NCI-H526 (cell line): ENCODE results near the gene RIC3.
"Not testable (repeated sequence)": the region's sequence is repeated elsewhere in the genome, so short reads cannot be mapped to it uniquely, and the experiment has no call there.

Source experiments
- DNase-seq, 2 experiments: peaks; one replicate each; lab custom pipeline; 2025; lab: John Stamatoyannopoulos, UW

RIC3 gene

DNA sequence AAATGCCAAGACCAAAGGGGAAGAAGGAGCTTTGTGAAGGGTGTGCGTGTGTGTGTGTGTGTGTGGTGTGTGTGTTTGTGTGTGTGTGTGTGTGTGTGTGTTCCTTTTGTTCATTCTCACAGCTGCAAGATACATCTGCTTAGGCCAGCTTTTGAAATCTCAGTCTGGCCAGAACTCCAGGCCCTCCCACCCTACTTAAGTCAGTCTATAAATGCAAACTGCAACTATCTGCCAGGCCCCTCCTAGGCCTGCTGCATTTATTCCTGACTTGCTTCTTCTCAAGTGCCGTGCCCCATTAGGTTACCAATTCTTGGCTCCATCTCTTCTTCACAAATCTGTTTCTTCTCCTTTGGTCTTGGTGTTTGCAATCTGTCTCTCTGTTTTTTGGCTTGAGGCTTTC, 21.6 kb upstream of the RIC3 start:
- DNase-seq, result no peak

DNA sequence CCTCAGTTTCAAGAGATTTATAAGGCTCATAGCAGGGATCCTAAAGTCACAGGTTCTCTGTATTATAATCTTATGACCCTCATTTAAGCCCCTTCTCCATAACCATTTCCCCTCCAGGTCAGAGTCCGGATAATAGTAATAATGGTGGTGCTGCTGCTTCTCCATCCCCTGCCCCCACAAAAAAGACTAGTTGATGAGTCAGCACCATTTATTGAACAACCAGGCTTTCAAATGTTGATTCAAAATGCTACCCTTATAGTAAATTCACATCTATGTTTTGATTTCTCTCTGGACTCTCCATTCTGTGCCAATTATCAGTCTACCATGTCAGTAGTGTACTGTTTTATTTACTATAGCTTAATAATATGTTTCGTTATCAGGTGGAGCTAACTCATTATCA, 17.6 kb upstream of the RIC3 start:
- no peak for DNase-seq

DNA sequence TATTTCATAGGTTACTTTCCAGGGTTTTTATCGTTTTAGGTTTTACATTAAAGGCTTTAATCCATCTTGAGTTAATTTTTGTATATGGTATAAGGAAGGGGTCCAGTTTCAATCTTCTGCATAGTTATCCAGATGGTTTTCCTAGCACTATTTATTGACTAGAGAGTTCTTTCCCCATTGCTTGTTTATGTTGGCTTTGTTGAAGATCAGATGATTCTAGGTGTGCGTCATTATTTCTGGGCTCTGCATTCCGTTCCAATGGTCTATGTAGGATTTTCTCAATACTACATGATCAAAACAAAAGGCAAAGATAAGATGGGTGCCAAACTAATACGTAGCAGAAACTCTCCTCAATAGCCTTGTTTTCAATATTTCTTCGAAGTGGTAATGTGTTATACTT, 14.3 kb upstream of the RIC3 start:
- DNase-seq, result no peak

DNA sequence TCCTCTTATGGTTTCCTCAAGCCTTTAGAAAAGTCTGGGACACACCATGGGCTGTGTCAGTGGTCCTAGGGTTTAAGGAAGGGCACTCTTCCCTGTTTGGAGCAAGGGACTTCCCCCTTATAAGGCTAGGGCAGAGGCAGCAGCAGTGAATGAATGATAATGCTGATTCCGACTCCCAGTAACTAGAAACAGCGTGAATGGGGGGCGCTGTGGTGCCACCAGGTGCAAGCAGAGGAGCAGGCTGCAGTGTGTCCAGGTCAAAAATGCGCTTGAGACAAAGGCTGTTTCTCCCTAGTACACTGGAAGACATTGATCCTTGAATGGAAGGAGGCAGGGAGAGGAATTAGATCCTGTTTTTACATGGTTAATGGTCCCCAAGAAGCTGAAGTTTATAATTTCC, 11.6 kb upstream of the RIC3 start:
- no peak for DNase-seq

DNA sequence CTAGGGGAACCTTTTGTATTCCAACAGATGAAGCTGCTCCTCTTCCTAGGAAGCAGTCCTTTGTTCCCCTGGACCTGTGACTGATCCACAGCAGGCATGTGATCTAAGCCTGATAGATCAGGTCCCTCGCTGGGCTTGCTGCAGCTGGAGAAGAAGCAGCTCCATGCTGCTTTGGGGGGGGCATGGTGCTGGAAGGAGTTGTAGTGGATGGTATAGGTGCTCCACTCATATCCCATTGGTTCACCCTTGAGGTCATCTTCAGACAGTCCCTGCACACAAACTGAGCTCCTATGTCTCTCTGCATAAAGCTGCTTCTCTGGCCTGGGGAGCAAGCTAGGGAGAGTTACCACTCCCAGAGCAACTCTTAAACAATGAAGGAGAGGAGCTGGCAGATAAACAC, 9.5 kb upstream of the RIC3 start:
- DNase-seq, result no peak

GRCh38 chr11:8177136-8177535, 8.3 kb upstream of the RIC3 start:
- DNase-seq, result no peak

DNA sequence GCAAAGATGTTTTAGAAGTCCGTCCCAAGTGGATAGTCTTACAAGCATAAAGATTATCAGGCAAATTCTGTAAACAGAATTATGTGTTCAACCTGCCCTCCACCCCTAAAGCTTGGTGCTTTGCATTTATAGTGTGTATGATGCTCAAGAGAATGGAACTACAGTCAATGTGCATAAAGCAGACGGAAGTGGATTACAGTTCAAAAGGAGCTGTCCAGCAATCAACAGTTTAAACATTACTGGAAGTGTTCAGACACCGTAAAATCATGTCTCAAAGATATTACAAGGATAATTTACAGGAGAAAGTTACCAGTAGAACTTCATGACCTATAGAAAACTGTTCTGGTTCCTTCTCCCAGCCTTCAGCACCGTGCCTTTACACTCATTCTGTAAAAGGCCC, 1.0 kb downstream of the RIC3 start:
- peak; percentile 62 to 63 for DNase-seq

DNA sequence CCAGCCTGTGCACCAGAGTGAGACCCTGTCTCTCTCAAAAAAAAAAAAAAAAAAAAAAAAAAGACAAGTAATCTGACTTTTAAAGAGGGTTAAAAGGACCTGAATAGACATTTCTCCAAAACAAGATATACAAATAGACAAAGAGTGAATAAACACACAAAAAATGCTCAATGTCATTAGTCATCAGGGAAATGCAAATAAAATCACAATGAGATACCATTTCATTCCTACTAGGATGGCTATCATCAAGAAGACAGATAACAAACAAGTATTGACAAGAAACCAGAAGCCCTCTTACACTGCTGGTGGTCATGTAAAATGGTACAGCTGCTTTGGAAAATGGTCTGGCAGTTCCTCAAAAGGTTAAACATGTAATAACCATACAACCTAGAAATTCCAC, 4.1 kb downstream of the RIC3 start:
- DNase-seq, result no peak

GRCh38 chr11:8161627-8162304, 7.1 kb downstream of the RIC3 start:
- DNase-seq, result not testable (repeated sequence)

DNA sequence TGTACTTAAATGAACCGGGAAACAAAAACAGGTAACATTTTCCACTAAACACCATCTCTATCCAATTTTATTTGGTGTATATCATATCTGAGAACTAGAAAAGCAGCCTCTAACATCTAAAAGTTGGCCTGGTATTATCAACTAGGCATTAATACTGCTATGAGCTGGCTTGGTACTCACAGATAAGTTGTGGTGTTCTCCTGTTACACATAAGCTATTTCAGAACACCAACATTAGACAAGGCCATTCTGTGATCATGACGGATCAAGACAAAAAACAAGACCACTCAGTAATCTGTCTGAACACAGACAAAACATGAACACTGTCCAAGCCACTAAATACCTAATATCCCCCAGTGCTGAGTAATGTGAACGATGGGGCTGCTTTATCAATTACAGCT, 11.9 kb downstream of the RIC3 start:
- no peak for DNase-seq

GRCh38 chr11:8149726-8150125, 19.1 kb downstream of the RIC3 start:
- peak in 1 of 2 experiments; percentile 27 for DNase-seq

- DNase-seq, result no peak
Observed at GRCh38 chr11:8138526-8138925, 30.3 kb downstream of the RIC3 start.

GRCh38 chr11:8127447-8127846, 41.4 kb downstream of the RIC3 start:
- DNase-seq, result no peak

- DNase-seq, result no peak
Observed at GRCh38 chr11:8126649-8127289, 42.1 kb downstream of the RIC3 start.

GRCh38 chr11:8122173-8122764, 46.6 kb downstream of the RIC3 start:
- no peak for DNase-seq

- DNase-seq, result no peak
Observed at GRCh38 chr11:8111636-8112035, 57.2 kb downstream of the RIC3 start.

DNA sequence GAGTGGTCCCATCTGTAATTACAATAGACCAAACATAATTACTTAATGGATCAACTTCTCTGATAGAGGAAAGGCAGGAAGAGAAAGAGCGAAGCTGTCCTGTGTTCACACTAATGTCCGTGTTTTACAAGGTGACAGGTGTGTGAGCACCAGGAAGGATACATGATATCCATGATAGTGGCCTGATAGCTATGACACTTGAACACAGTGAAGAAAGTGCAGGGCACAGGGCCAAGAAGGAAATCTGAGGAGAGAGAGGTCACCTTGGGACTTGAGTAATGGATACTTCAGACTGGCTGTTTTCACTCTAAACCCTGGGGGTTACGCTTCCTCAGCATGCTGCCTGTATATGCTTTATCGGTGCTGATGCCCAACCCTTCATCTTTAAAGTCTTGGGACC, 58.4 kb downstream of the RIC3 start:
- DNase-seq, result no peak

- DNase-seq, result no peak
Observed at GRCh38 chr11:8109675-8110074, 59.1 kb downstream of the RIC3 start.

DNA sequence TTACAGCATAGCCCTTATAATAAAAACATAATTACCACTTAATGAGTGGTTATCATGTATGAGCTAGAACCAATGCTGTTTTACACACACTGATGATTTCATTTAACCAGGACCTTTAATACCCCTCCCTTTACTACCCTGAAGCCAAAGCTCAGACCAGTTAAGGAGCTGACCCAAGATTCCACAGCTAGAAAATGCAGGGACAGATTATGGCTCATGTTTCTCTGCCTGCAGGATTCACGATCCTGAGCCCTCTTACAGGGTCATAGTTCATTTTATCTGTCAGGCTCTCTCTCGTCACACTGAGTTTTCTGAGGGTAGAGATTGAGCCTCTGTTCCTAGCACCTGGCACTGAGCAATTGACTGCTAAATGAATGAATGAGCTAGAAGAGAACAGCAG, 60.4 kb downstream of the RIC3 start:
- DNase-seq, result no peak

DNA sequence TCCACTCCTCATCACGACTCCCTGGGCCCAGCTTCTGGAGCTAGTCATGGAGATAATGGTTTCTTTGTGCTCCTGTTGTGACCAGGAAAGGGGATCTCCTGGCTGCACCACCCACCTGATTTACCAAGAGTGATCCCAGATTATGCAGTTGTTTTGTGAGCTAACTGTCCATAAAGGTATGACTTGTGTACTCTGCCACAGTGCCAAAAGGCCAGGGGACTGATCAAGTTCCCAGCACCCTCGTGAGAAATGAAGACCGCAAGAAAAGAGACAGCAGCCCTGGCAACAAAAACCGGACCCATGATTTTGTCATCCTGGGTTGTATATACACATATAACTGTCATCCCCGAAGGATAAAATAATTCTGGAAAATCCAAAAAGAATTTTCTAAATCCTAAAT, 61.2 kb downstream of the RIC3 start:
- peak in 1 of 2 experiments; percentile 14 for DNase-seq

DNA sequence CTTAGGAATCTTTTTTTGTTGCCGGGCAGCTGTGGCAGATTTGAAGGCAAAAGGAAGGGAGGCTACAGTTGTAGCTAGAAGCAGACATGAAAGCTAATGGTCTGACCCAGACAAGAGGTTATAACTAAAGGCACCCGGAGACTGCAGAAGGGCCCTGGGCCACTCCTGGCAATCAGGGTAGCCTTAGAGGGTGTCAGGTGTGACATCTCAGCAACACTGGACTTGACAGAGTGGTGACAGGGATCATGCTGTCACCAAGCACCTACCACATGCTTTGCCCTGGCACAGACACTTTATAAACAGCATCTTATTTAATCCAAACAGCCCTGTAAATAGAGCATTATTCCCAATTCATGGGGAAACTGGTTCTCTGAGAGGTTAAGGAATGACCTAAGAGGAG, 62.1 kb downstream of the RIC3 start:
- DNase-seq, result no peak

DNA sequence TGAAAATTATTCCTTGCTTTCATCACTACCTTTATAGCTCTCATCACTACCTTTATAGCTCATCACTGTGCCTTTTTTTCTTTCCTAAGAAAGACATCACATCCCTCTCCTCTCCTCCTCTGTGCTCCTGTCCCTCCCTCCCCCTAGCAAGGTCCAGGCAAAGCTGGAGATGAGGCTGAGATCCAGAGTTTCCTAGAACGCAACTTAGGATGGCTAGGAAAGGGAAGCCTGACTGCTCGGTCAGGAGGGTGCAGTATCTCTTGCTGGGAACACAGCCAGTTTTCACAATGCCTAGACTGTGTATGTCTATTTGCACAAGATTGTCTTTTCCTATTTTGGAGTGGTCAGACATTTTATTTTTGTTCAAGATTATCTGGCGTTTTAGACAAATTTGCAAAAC, 63.2 kb downstream of the RIC3 start:
- no peak for DNase-seq

DNA sequence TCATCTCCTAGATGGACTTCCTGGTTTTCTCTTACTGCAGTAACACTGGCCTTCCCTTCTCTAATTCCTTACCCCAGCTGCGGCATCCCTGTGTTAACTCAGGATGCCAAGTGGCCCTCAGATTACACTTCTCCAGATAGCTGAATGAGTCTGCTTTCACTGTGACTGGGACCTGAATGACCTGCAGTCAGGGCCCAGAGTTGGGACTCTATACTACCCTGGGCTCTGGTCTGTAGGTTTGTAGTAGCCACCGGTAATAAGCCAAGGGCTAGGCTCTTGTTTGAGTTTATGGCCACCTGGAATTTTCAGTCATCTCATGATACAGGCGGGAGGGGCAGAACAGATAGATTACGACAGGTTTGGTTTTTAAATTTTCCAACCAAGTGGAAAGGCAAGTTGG, 63.7 kb downstream of the RIC3 start:
- no peak for DNase-seq

- DNase-seq, result no peak
Observed at GRCh38 chr11:8103909-8104308, 64.9 kb downstream of the RIC3 start.
